Head of caudate nucleus (tissue), 42 donors: Measurements from ENCODE around the gene NQO2.
"Not testable (repeated sequence)": the region's sequence is repeated elsewhere in the genome, so short reads cannot be mapped to it uniquely, and the experiment has no call there.

Experiments
- DNase-seq, 42 donors: peaks; one replicate each; pipeline versions ENCODE4 v3.0.0 to v3.0.0-alpha.2; 2020 to 2021; ENCODE audit warnings: mixed read lengths in 7 of 42
- intact Hi-C: fragments of 100-400 bp; cut with DNase I; formaldehyde crosslinking; loops from one replicate; pipeline ENCODE4 v1.15.0; 2022

The NQO2 gene

GRCh38 chr6:2967936-2968335 is 31.8 kb upstream of the NQO2 start:
- intact Hi-C loops = no loop called here
- DNase-seq = no peak

- intact Hi-C loops = no loop called here
- no peak for DNase-seq
Measured at GRCh38 chr6:2968600-2969135, 31.0 kb upstream of the NQO2 start.

GRCh38 chr6:2969549-2969948 is 30.1 kb upstream of the NQO2 start:
- intact Hi-C loops = no loop called here
- DNase-seq = no peak

GRCh38 chr6:2970034-2970685 is 29.5 kb upstream of the NQO2 start:
- intact Hi-C loops = loop anchor here (2.0 kb wide), 1 partner anchor 19 kb away; no protein-coding TSS in a partner anchor
- peak in 2 of 42 donors; percentile 16 to 35 for DNase-seq

- peak in 41 of 42 donors; percentile 47 to 91 (median 80) for DNase-seq
- intact Hi-C loops = loop anchor here (2.0 kb wide), 1 partner anchor 18 kb away; no protein-coding TSS in a partner anchor
Measured at GRCh38 chr6:2970753-2971419, 28.8 kb upstream of the NQO2 start.

- peak; percentile 65 to 92 (median 80) for DNase-seq
- intact Hi-C loops = loop anchor here (2.0 kb wide), 1 partner anchor 17 kb away; no protein-coding TSS in a partner anchor
Measured at GRCh38 chr6:2971420-2972218, 28.1 kb upstream of the NQO2 start, which contains the start of gene SERPINB6. TSS of gene SERPINB6 (minus strand) at chr6:2971567. CDS start at chr6:2959332, 12,235 bp downstream.

- DNase-seq, intact Hi-C loops: not testable (repeated sequence)
Measured at GRCh38 chr6:2972219-2972487, 27.5 kb upstream of the NQO2 start.

- intact Hi-C loops, DNase-seq: not testable (repeated sequence)
Measured at GRCh38 chr6:2972685-2973084, 27.0 kb upstream of the NQO2 start.

GRCh38 chr6:2973180-2973579 is 26.5 kb upstream of the NQO2 start:
- DNase-seq, intact Hi-C loops: not testable (repeated sequence)

GRCh38 chr6:2973676-2974075 is 26.0 kb upstream of the NQO2 start:
- no peak for DNase-seq
- intact Hi-C loops = no loop called here

- DNase-seq = no peak
- intact Hi-C loops = no loop called here
Measured at GRCh38 chr6:2976060-2976459, 23.6 kb upstream of the NQO2 start.

- DNase-seq = peak in 1 of 42 donors; percentile 31
- intact Hi-C loops = no loop called here
Measured at GRCh38 chr6:2976571-2977085, 23.1 kb upstream of the NQO2 start.

GRCh38 chr6:2977290-2977689 is 22.4 kb upstream of the NQO2 start:
- intact Hi-C loops = no loop called here
- DNase-seq = no peak

GRCh38 chr6:2977799-2978590 is 21.7 kb upstream of the NQO2 start:
- intact Hi-C loops = no loop called here
- no peak for DNase-seq

GRCh38 chr6:2978923-2979322 is 20.8 kb upstream of the NQO2 start:
- DNase-seq = no peak
- intact Hi-C loops = no loop called here

- intact Hi-C loops = no loop called here
- DNase-seq = no peak
Measured at GRCh38 chr6:2979819-2980464, 19.8 kb upstream of the NQO2 start.

GRCh38 chr6:2980465-2980855 is 19.2 kb upstream of the NQO2 start:
- no peak for DNase-seq
- intact Hi-C loops = no loop called here

GRCh38 chr6:2982426-2983117 is 17.1 kb upstream of the NQO2 start:
- intact Hi-C loops = no loop called here
- DNase-seq = peak in 1 of 42 donors; percentile 10
